D721Med (cell line): ENCODE measurements around the gene ZNF724.
"Not testable (repeated sequence)": the region's sequence is repeated elsewhere in the genome, so short reads cannot be mapped to it uniquely, and the experiment has no call there.

Experiments used
- DNase-seq: peaks from one replicate; pipeline ENCODE4 v3.0.0; 2011; ENCODE audit warnings: low spot score; ENCODE audit not compliant: insufficient read length
- FAIRE-seq: peaks from 2 replicates; lab custom pipeline; 2011; peaks lifted over from hg19 to GRCh38; lab: Jason Lieb, UNC
- TF ChIP-seq, protein P1 (sequence below): IDR thresholded peaks from 2 replicates; pipeline ENCODE4 v1.5.1; 2012; ENCODE audit warnings: mild to moderate bottlenecking, control low read depth; ENCODE audit not compliant: insufficient read depth; ENCODE audit errors: missing control alignments

The ZNF724 gene

DNA sequence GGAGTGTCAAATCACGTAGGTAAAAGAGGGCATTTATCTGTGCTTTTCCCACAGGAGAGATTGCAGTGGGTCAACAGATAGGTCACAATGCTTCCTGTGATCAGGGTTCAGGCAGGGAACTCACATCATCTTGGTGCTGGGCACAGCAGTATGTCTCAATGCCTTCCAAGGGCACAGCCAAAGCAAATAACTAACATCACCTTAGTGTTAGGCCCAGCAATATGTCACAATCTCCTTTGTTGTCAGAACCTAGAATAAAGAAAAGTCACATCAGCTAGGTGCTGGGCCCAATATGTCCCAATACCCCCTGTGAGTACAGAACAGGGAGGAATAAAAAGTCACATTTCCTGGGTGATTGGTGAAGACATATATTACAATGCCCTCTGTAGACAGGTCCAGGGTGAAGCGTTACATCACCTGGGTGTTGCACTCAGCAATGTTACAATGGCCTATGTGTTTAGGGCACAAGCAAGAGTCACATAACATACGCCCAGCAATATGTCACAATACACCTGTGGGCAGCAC, 11.4 kb upstream of the ZNF724 start:
- TF ChIP-seq, protein P1, sequence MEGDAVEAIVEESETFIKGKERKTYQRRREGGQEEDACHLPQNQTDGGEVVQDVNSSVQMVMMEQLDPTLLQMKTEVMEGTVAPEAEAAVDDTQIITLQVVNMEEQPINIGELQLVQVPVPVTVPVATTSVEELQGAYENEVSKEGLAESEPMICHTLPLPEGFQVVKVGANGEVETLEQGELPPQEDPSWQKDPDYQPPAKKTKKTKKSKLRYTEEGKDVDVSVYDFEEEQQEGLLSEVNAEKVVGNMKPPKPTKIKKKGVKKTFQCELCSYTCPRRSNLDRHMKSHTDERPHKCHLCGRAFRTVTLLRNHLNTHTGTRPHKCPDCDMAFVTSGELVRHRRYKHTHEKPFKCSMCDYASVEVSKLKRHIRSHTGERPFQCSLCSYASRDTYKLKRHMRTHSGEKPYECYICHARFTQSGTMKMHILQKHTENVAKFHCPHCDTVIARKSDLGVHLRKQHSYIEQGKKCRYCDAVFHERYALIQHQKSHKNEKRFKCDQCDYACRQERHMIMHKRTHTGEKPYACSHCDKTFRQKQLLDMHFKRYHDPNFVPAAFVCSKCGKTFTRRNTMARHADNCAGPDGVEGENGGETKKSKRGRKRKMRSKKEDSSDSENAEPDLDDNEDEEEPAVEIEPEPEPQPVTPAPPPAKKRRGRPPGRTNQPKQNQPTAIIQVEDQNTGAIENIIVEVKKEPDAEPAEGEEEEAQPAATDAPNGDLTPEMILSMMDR: no peak
- no peak for DNase-seq
- no peak for FAIRE-seq

DNA sequence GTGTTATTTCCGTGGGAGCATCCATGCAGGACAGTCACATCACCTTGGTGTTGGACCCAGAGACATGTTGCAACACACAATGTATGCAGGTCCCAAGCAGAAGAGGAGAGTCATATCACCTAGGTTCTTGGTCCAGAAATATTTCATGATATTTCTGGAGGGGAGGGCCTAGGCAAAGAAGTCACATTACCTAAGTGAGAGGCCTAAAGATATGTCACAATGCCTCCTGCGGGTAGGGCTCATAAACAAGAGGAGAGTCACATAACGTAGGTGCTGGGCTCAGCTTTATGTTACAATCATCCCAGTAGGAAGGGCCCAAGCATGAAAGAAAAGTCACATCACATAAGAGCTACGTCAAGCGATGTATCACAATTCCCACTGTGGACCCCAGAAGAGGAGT, 10.8 kb upstream of the ZNF724 start:
- TF ChIP-seq, protein P1: no peak
- FAIRE-seq: no peak

DNA sequence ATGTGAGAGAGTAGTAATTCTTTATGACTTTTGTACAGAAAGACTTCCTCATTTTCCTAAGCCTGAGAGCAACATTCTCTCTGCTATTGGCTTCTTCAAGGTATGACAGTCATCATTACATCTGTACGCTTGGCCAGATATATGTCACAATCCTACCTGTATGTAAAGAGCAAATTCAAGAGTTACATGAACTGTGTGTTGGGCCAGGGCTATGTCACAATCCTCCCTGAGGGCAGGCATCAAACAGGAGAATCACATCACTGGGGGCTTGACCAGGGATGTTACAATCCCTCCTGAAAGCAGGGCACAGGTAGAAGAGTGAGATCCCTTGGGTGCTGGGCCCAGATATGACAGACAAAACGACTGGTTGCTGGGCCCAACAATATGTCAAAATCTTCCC, 9.8 kb upstream of the ZNF724 start:
- TF ChIP-seq, protein P1: no peak
- no peak for FAIRE-seq
- DNase-seq: no peak

More for the DNA sequence above, 10.8 kb upstream of the ZNF724 start:
- no peak for DNase-seq

DNA sequence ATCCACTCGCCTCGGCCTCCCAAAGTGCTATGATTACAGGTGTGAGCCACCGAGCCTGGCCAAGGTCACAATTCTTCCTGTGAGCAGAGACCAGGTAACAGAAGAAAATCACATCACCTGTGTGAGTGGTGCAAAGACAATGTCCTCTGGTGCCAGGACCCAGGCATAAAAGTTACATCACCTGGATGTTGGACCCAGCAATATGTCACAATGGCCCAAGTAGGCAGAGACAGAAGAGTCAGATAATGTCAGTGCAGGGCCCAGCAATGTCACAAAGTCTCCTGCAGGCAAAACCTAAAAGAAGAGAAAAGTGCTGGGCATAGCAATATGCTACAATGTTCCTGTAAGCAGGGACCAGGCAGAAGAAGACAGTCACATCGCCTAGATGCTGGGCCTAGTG, 5.5 kb upstream of the ZNF724 start:
- TF ChIP-seq, protein P1: no peak
- FAIRE-seq (no peak), DNase-seq (no peak)

DNA sequence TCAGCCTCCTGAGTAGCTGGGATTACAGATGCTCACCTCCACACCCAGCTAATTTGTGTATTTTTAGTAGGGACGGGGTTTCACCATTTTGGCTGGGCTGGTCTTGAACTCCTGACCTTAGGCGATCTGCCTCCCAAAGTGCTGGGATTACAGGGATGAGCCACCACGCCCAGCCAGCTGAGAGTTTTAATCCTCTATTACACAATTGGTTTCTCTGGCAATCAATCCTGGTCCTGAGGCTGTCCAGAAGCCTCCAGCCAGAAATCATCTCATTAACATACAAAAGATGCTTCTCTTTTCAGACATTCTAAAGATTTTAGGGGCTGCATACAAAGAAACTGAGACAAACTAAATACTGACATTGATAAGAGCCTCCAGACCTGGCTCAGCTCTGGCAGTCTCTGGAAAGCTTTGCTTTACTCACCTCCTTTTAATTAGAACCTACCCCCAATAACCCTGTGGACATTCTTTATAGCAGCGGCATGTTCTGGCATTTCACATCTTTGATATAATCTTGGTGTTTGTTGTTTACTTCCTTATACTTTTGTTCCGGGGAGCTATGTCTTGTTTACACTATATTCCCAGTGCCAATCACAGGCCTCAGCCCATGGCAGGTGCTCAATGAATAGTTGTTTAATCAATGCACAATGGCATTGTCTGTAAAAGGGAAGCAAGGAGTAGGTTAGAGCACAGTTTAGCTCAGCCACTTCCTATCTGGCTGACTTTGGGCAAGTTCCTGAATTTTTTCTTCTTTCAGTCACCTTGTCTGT, 4.1 kb upstream of the ZNF724 start:
- TF ChIP-seq, protein P1: no peak
- FAIRE-seq (no peak), DNase-seq (peak; percentile 34)

DNA sequence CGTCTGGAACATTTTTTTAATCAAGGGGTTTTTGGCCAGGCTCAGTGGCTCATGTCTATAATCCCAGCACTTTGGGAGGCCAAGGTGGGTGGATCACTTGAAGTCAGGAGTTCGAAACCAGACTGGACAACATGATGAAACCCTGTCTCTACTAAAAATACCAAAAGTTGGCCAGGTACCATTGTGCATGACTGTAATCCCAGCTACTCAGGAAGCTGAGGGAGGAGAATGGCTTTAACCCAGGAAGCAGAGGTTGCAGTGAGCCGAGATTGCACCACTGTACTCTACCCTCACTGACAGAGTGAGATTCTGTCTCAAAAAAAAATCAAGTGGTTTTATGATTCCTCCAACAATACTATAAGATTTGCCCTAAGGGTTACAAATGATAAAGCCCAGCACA, 3.1 kb upstream of the ZNF724 start:
- FAIRE-seq, DNase-seq: not testable (repeated sequence)

DNA sequence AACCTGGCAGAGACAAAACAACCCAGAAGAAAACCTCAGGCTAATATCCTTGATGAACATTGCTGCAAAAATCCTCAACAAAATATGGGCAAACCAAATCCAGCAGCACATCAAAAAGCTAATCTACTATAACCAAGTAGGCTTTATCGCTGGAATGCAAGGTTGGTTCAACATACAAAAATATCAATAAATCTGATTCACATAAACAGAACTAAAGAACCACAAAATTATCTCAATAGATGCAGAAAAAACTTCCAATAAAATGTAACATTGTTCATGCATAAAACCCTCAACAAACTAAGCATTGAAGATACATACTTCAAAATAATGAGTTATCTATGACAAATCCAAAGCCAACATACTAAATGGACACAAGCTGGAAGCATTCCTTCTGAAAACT, 8.8 kb downstream of the ZNF724 start:
- FAIRE-seq (no peak), DNase-seq (no peak)
- TF ChIP-seq, protein P1: no peak
